DMS114 treated with DMSO at 0.1 percent for 48 hours (cell line): ENCODE results near the gene FSIP2.
"Not testable (repeated sequence)": the region's sequence is repeated elsewhere in the genome, so short reads cannot be mapped to it uniquely, and the experiment has no call there.

Experiments used
- DNase-seq: peaks from one replicate; lab custom pipeline; 2025; ENCODE audit not compliant: unreplicated experiment; lab: John Stamatoyannopoulos, UW

FSIP2 gene

GRCh38 chr2:185796758-185797157 is 58.2 kb downstream of the FSIP2 start:
- DNase-seq, result no peak

- no peak for DNase-seq
Observed at GRCh38 chr2:185802926-185803325, 64.3 kb downstream of the FSIP2 start.

GRCh38 chr2:185806783-185807182 is 68.2 kb downstream of the FSIP2 start:
- no peak for DNase-seq

- DNase-seq, result no peak
Observed at GRCh38 chr2:185807351-185807750, 68.7 kb downstream of the FSIP2 start.

GRCh38 chr2:185811580-185811979 is 73.0 kb downstream of the FSIP2 start:
- DNase-seq, result no peak

- no peak for DNase-seq
Observed at GRCh38 chr2:185813707-185814106, 75.1 kb downstream of the FSIP2 start.

GRCh38 chr2:185817991-185818390 is 79.4 kb downstream of the FSIP2 start:
- no peak for DNase-seq

GRCh38 chr2:185821467-185821866 is 82.9 kb downstream of the FSIP2 start:
- no peak for DNase-seq

- no peak for DNase-seq
Observed at GRCh38 chr2:185823773-185824172, 85.2 kb downstream of the FSIP2 start.

GRCh38 chr2:185825557-185825956 is 87.0 kb downstream of the FSIP2 start:
- DNase-seq, result no peak

- DNase-seq, result no peak
Observed at GRCh38 chr2:185828326-185828725, 89.7 kb downstream of the FSIP2 start.

- DNase-seq, result no peak
Observed at GRCh38 chr2:185833864-185834263, 95.3 kb downstream of the FSIP2 start.

- DNase-seq, result no peak
Observed at GRCh38 chr2:185835974-185836373, 97.4 kb downstream of the FSIP2 start.

- no peak for DNase-seq
Observed at GRCh38 chr2:185854885-185855284, 116.3 kb downstream of the FSIP2 start.

GRCh38 chr2:185857691-185858090 is 119.1 kb downstream of the FSIP2 start:
- no peak for DNase-seq

- no peak for DNase-seq
Observed at GRCh38 chr2:185859506-185859905, 120.9 kb downstream of the FSIP2 start.

- no peak for DNase-seq
Observed at GRCh38 chr2:185860321-185860720, 121.7 kb downstream of the FSIP2 start.

GRCh38 chr2:185862657-185863398 is 124.2 kb downstream of the FSIP2 start:
- no peak for DNase-seq

- not testable (repeated sequence) for DNase-seq
Observed at GRCh38 chr2:185864468-185865260, 126.1 kb downstream of the FSIP2 start.

- DNase-seq, result no peak
Observed at GRCh38 chr2:185875136-185875931, 136.7 kb downstream of the FSIP2 start.

- DNase-seq, result no peak
Observed at GRCh38 chr2:185876234-185876633, 137.6 kb downstream of the FSIP2 start.

GRCh38 chr2:185880396-185880795 is 141.8 kb downstream of the FSIP2 start:
- no peak for DNase-seq
